Endothelial cell (in vitro differentiated cells): ENCODE data around the gene VPS45. TPM values are rescaled to one million over a fixed set of nuclear protein-coding genes. Genes with fewer than 3 reads are reported as not detected.

Experiments used
- DNase-seq: peaks from one replicate; pipeline ENCODE4 v3.0.0; 2021; ENCODE audit warnings: low spot score
- H3K27ac Mint-ChIP-seq: one replicate; pipeline ENCODE4 v1.8.0; 2021; ENCODE audit warnings: mixed read lengths, inconsistent platforms; ENCODE audit not compliant: unreplicated experiment
- H3K27me3 Mint-ChIP-seq: one replicate; pipeline ENCODE4 v1.8.0; 2021; ENCODE audit warnings: mild to moderate bottlenecking, moderate library complexity, mixed read lengths, inconsistent platforms; ENCODE audit not compliant: unreplicated experiment
- H3K36me3 Mint-ChIP-seq: one replicate; pipeline ENCODE4 v1.8.0; 2021; ENCODE audit warnings: mild to moderate bottlenecking, low read depth, mixed read lengths, inconsistent platforms; ENCODE audit not compliant: unreplicated experiment
- H3K4me1 Mint-ChIP-seq: one replicate; pipeline ENCODE4 v1.8.0; 2021; ENCODE audit warnings: mild to moderate bottlenecking, mixed read lengths, inconsistent platforms; ENCODE audit not compliant: unreplicated experiment
- H3K4me3 Mint-ChIP-seq: one replicate; pipeline ENCODE4 v1.8.0; 2021; ENCODE audit warnings: mild to moderate bottlenecking, mixed read lengths, inconsistent platforms; ENCODE audit not compliant: unreplicated experiment
- H3K9me3 Mint-ChIP-seq: one replicate; pipeline ENCODE4 v1.8.0; 2021; ENCODE audit warnings: mixed read lengths, inconsistent platforms; ENCODE audit not compliant: unreplicated experiment
- total RNA-seq: library from RNA; stranded (reverse); fragmentation: NEBNext Ultra II Directional; extraction: Animal tissue kit (Norgen Biotek cat#: 25700); gene quantifications from one replicate; pipeline ENCODE4 v1.2.1, GENCODE V29; 2021; ENCODE audit not compliant: unreplicated experiment
- TF ChIP-seq, protein P1 (sequence below): fragments of 200-600 bp; sonication (generic); IDR thresholded peaks from one replicate; pipeline ENCODE4 v1.5.0; 2021; ENCODE audit warnings: antibody characterized with exemption; ENCODE audit not compliant: unreplicated experiment

VPS45 gene
- total RNA-seq, 1 donor from 2014 or later: 32.5 TPM

DNA sequence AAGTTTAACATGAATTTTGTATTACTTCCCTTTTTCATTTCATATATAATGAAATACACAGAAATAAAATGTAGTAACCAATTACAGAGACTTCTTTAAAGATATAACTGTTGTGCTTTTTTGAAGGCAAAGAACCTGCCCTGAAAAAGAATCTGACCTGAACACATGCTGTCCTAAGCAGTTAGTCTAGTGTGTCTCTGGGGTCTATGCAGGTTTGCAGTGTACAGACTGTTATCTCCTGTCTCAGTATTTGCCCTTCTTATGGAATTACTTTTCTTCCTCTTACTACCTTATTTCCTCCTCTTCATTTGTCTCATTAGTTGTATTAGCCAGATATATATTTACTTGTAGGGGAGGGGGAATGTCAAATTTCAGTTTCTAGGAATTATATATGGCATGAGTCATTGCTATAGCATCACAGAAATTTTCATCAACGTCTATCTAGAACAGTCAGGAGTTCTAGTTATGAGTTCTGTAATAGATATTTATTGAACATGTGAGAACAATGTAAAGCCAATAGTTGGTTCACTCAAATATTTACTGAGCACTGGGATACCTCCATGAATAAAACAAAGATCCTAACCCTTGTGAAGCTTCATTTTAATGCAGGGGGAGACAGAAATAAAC, 53.8 kb downstream of the VPS45 start:
- Mint-ChIP-seq H3K9me3 (no peaks in the 10 kb centered on the region), H3K36me3 (no peaks in the 10 kb centered on the region), H3K27me3 (no peaks in the 10 kb centered on the region), H3K4me1 (peaks cover 2% of the 10 kb centered on the region), H3K27ac (peak overlapping the region; percentile 76), H3K4me3 (no peak overlapping the region)
- no peak for DNase-seq
- TF ChIP-seq, protein P1, sequence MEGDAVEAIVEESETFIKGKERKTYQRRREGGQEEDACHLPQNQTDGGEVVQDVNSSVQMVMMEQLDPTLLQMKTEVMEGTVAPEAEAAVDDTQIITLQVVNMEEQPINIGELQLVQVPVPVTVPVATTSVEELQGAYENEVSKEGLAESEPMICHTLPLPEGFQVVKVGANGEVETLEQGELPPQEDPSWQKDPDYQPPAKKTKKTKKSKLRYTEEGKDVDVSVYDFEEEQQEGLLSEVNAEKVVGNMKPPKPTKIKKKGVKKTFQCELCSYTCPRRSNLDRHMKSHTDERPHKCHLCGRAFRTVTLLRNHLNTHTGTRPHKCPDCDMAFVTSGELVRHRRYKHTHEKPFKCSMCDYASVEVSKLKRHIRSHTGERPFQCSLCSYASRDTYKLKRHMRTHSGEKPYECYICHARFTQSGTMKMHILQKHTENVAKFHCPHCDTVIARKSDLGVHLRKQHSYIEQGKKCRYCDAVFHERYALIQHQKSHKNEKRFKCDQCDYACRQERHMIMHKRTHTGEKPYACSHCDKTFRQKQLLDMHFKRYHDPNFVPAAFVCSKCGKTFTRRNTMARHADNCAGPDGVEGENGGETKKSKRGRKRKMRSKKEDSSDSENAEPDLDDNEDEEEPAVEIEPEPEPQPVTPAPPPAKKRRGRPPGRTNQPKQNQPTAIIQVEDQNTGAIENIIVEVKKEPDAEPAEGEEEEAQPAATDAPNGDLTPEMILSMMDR: no peak

DNA sequence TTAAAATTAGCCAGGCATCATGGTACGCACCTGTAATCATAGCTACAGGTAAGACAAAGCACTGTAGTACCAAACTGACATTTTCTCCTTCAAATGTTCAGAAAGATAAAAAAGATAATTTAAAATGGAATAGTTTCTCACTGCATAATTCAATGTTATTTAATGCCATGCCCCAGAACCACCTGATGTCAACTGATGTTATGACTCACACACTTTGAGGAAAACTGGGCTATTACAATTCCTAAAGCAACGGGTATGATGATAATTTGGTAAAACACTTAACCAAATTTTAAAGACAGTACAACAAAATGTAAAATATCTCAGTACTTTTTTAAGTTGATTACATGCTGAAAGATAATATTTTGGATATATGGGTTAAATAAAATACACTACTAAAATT, 59.2 kb downstream of the VPS45 start:
- Mint-ChIP-seq H3K4me1 (no peaks in the 10 kb centered on the region), H3K4me3 (no peak overlapping the region), H3K9me3 (no peaks in the 10 kb centered on the region), H3K27me3 (no peaks in the 10 kb centered on the region), H3K36me3 (no peaks in the 10 kb centered on the region), H3K27ac (no peak overlapping the region)
- no peak for DNase-seq
- TF ChIP-seq, protein P1: no peak

DNA sequence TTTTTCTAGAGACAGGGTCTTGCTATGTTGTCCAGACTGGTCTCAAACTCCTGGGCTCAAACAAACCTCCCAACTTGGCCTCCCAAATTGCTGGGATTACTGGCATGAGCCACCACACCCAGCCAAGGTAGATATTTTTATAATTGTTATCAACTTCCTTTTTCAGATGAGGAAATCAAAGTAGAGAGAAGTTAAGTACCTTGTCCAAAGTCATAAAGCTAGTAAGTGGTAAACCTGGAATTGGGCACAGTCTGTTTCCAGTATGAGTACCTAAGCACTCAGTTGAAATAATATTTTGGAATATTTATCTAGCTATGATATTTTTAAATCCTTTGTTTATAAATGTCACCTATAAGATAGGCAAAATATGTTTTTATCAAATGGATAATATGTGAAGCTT, 59.9 kb downstream of the VPS45 start:
- H3K4me3 Mint-ChIP-seq: no peak overlapping the region
- no peak overlapping the region for H3K27ac Mint-ChIP-seq
- H3K9me3 Mint-ChIP-seq: no peaks in the 10 kb centered on the region
- TF ChIP-seq, protein P1: no peak
- no peak for DNase-seq
- no peaks in the 10 kb centered on the region for H3K27me3 Mint-ChIP-seq
- no peaks in the 10 kb centered on the region for H3K4me1 Mint-ChIP-seq
- no peaks in the 10 kb centered on the region for H3K36me3 Mint-ChIP-seq

DNA sequence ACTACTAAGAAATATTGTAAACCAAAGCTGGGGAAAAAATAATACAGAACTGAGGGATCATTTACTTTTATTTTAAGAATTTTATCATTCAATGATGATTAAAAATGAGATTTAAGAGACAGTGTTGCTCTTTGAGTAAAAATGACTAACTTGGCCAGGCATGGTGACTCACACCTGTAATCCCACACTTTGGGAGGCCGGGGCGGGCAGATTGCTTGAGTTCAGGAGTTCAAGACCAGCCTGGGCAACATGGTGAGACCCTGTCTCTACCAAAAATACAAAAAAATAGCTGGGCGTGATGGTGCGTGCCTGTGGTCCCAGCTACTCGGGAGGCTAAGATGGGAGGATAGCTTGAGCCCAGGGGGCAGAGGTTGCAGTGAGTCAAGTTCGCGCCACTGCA, 60.3 kb downstream of the VPS45 start:
- Mint-ChIP-seq H3K4me3 (no peak overlapping the region), H3K4me1 (no peaks in the 10 kb centered on the region), H3K27ac (no peak overlapping the region), H3K27me3 (no peaks in the 10 kb centered on the region), H3K36me3 (no peaks in the 10 kb centered on the region), H3K9me3 (no peaks in the 10 kb centered on the region)
- TF ChIP-seq, protein P1: no peak
- no peak for DNase-seq

DNA sequence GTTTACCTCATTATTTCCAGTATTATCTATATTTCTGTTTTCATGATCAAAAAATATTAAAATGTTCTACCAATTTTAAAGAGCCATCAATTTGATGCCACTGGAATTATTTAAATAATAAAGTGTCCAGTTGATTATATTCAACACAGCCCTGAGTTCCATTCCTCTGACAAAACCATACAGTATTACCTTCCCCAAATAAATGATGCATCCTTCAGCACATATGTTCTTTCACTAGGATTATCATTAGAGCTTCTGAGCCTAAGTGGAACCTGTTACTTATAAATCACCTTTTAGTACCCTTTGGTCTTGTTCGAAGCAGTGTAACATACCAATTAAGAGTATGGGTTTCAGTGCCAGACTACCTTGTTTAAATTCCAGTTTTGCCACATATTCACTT, 64.8 kb downstream of the VPS45 start:
- no peak for DNase-seq
- Mint-ChIP-seq H3K36me3 (no peaks in the 10 kb centered on the region), H3K4me3 (no peak overlapping the region), H3K27ac (no peak overlapping the region), H3K9me3 (no peaks in the 10 kb centered on the region), H3K4me1 (peaks cover 4% of the 10 kb centered on the region), H3K27me3 (no peaks in the 10 kb centered on the region)
- TF ChIP-seq, protein P1: no peak
